Measurements from ENCODE around the gene TSPAN15. TPM values are rescaled to one million over a fixed set of nuclear protein-coding genes. Genes with fewer than 3 reads are reported as not detected.

The TSPAN15 gene
- total RNA-seq, 2 experiments from 2014 or later, result 2.4 to 3.1 TPM

DNA sequence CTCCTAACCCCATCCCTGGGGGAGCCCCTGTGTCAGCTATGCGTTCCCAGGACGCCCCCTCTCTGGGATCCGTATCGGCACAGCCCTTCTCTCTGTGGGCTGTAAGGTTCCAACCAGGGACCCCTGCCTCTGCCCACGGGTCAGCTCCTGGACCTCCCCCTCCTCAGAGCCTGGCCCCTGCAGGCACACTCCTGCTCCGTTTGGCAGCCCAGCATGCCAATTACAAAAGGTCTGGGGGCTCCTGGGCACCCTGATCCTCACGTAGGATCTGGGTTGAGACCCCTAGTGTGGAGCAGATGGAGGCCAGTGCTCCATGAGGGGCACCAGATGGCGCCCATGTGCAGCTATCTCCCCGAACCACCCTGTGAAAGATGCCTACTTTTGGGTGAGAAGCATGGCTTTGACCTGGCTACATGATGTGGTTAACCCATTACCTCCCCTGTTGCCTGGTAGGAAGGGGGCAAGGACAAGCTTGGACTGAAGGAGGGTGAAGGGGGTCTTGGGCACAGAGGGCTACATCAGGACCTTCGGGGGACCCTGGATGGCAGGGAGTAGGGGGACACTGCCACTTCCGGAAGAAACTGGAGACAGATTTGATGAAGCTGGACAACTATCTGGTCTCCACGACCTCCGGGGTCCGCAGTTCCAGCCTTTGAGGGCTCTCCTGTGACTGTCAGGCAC, 43.5 kb upstream of the TSPAN15 start:
- ChIA-PET CTCF (ENCODE audit: unreplicated experiment) (interaction anchor here (0.5 to 1.3 kb wide), 4 partner anchors 45 to 256 kb away, joined by 3 to 5 read pairs (median 3); no protein-coding TSS in a partner anchor), POLR2A (interaction anchor here (1.2 kb wide), 1 partner anchor 13 kb away, joined by 4 read pairs; no protein-coding TSS in a partner anchor)
- H3K9me2 ChIP-seq (ENCODE audit: insufficient read depth, low read length), result no peaks in the 10 kb centered on the region
- H2AFZ ChIP-seq (ENCODE audit: low read length), result peak overlapping the region; percentile 54; the same call in 1 of the 2 replicates
- peak overlapping the region; percentile 49; the same call in 1 of the 2 replicates for H3K4me2 ChIP-seq (ENCODE audit: low read length)
- H3K4me1 ChIP-seq (ENCODE audit: insufficient read depth, low read length, poor library complexity, severe bottlenecking), result peaks cover 28% of the 10 kb centered on the region
- H3K79me2 ChIP-seq (ENCODE audit: insufficient read depth, low read depth, low read length), result no peaks in the 10 kb centered on the region
- peak; percentile 61 for DNase-seq (ENCODE audit: low spot score)
- H3K9me3 ChIP-seq (ENCODE audit: low read length), result no peaks in the 10 kb centered on the region
- H3K4me3 ChIP-seq (ENCODE audit: low read depth, low read length, poor library complexity, severe bottlenecking), result no peak overlapping the region
- no TSS peak for BruUV-seq (replicated peaks)
- H3K36me3 ChIP-seq (ENCODE audit: insufficient read depth, low read length), result no peaks in the 10 kb centered on the region
- TF ChIP-seq, protein P1, sequence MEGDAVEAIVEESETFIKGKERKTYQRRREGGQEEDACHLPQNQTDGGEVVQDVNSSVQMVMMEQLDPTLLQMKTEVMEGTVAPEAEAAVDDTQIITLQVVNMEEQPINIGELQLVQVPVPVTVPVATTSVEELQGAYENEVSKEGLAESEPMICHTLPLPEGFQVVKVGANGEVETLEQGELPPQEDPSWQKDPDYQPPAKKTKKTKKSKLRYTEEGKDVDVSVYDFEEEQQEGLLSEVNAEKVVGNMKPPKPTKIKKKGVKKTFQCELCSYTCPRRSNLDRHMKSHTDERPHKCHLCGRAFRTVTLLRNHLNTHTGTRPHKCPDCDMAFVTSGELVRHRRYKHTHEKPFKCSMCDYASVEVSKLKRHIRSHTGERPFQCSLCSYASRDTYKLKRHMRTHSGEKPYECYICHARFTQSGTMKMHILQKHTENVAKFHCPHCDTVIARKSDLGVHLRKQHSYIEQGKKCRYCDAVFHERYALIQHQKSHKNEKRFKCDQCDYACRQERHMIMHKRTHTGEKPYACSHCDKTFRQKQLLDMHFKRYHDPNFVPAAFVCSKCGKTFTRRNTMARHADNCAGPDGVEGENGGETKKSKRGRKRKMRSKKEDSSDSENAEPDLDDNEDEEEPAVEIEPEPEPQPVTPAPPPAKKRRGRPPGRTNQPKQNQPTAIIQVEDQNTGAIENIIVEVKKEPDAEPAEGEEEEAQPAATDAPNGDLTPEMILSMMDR (conservative IDR thresholded peaks at IDR 0.05; ENCODE audit: low read length), result peak; percentile 68
- TF ChIP-seq EZH2phosphoT487 (IDR thresholded peaks at IDR 0.05; ENCODE audit: borderline replicate concordance, low read depth, low read length), result no peak
- intact Hi-C loops (cut with micrococcal nuclease; ENCODE audit: unreplicated experiment), result loop anchor here (1.0 to 5.0 kb wide), 2 partner anchors 100 to 230 kb away; no protein-coding TSS in a partner anchor
- no peaks in the 10 kb centered on the region for H4K20me1 ChIP-seq (ENCODE audit: insufficient read depth, low read length)
- H3K27ac ChIP-seq (ENCODE audit: low read depth, low read length, poor library complexity, severe bottlenecking), result no peak overlapping the region

DNA sequence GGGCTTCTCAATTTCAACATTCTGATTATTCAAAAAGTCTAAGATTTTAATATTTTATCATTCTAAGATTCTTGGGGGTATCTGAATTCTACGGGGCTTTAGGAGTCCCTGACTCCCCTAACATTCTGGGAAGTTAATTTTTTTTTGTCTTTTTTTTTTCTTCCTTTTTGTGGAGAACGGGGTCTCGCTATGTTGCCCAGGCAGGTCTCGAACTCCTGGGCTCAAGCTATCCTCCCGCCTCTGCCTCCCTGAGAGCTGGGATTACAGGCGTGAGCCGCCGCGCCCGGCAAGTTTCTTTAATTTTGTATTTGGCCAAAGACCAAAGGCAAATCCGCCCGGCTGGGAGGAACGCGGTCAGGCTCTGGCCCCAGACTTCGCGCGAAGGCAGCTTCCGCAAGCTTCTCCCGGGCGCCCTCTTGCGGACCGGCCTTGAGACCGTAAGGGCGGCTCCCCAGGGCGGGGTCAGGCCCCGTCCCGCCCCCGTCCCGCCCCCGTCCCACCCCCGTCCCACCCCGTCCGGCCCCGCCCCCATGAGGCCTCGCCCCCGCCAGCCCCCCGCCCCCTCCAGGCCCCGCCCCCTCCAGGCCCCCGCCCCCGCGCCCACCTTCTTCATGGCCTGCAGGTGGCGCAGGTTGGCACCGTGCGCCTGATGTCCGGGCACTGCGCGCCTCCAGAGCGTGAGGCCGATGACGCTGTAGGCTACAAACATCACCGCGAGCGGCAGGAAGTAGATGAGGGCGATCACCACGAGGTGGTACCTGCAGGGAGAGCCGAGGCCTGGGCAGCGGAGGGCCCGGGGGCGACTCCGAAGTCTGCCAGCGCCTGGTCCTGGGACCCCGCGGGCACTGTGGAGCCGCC, 42.7 kb upstream of the TSPAN15 start:
- TF ChIP-seq, protein P1 (conservative IDR thresholded peaks at IDR 0.05; ENCODE audit: low read length), result peak; percentile 36
- no peak for TF ChIP-seq EZH2phosphoT487 (IDR thresholded peaks at IDR 0.05; ENCODE audit: borderline replicate concordance, low read depth, low read length)
- DNase-seq (ENCODE audit: low spot score), result peak; percentile 92
- POLR2A ChIA-PET, result interaction anchor here (0.8 kb wide), 1 partner anchor 16 kb away, joined by 3 read pairs; no protein-coding TSS in a partner anchor
- Histone ChIP-seq H3K9me2 (ENCODE audit: insufficient read depth, low read length) (no peaks in the 10 kb centered on the region), H3K4me1 (ENCODE audit: insufficient read depth, low read length, poor library complexity, severe bottlenecking) (peaks cover 28% of the 10 kb centered on the region), H3K27ac (ENCODE audit: low read depth, low read length, poor library complexity, severe bottlenecking) (no peak overlapping the region), H3K9me3 (ENCODE audit: low read length) (no peaks in the 10 kb centered on the region), H3K4me3 (ENCODE audit: low read depth, low read length, poor library complexity, severe bottlenecking) (no peak overlapping the region), H3K4me2 (ENCODE audit: low read length) (peak overlapping the region; percentile 49), H4K20me1 (ENCODE audit: insufficient read depth, low read length) (no peaks in the 10 kb centered on the region), H3K79me2 (ENCODE audit: insufficient read depth, low read depth, low read length) (no peaks in the 10 kb centered on the region), H3K36me3 (ENCODE audit: insufficient read depth, low read length) (no peaks in the 10 kb centered on the region), H2AFZ (ENCODE audit: low read length) (peak overlapping the region; percentile 60; the same call in 1 of the 2 replicates)
- CTCF ChIA-PET (ENCODE audit: unreplicated experiment), result interaction anchor here (0.5 to 1.3 kb wide), 2 partner anchors 179 to 185 kb away, joined by 3 to 5 read pairs; no protein-coding TSS in a partner anchor
- intact Hi-C loops (cut with micrococcal nuclease; ENCODE audit: unreplicated experiment), result loop anchor here (5.0 kb wide), 1 partner anchor 229 kb away; no protein-coding TSS in a partner anchor
- no TSS peak for BruUV-seq (replicated peaks)
